Measurements from ENCODE around the gene ELF4. TPM values are rescaled to one million over a fixed set of nuclear protein-coding genes. Genes with fewer than 3 reads are reported as not detected.

ELF4 gene
- total and polyA plus RNA-seq, 2 experiments from 2014 or later, result 0.50 to 1.8 TPM

DNA sequence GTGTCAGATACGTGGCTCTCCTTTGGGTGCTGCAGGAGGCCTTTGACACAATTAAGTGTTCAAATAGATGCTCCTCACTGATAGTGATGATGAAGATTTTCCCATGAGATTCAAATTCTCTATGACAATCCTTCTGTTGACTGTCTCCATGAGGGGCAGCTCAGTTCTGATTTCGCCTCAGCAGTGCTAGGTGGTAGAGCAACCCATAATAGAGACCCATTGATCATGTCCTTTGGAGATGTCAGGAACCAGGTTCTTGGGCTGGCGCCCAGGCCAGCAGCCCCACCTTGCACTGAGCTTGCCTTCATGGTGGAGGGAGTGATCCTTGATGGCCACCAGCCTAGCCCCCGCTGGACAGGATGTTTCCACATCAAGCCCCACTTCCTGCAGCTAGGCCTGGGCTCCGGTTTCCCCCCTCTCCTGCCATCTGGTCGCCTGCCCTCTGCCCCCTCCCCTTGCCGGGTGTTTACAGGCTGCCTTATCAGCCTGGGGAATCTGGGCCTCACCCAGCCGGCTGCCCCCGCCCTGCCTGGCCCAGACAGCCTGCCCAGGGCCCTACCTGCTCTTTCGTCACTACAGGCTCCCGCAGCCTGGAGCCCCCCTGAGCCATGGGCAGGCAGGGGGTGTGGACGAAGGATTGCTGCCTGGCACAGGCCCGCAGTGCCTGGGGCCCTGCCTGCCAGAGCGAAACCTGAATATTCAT lies 12.6 kb downstream of the ELF4 start:
- H3K79me2 ChIP-seq (replicated peaks; ENCODE audit: insufficient read depth), result no peaks in the 10 kb centered on the region
- peaks cover 8% of the 10 kb centered on the region for H3K4me1 Mint-ChIP-seq

More for the DNA sequence above, 12.6 kb downstream of the ELF4 start:
- H3K36me3 Mint-ChIP-seq (ENCODE audit: low read depth), result no peaks in the 10 kb centered on the region
- H4K20me1 ChIP-seq (replicated peaks; ENCODE audit: insufficient read depth), result no peaks in the 10 kb centered on the region
- no peak for DNase-seq (ENCODE audit: low spot score)
- no peaks in the 10 kb centered on the region for H3K9me3 Mint-ChIP-seq
- H3K4me2 ChIP-seq, result no peak overlapping the region
- peak; percentile 74 for ATAC-seq
- no peak overlapping the region for H3K4me3 ChIP-seq
- H3K4me1 ChIP-seq (ENCODE audit: insufficient read depth), result no peaks in the 10 kb centered on the region
- TF ChIP-seq CREB1 (CRISPR knock-in tag; IDR thresholded peaks at IDR 0.05; ENCODE audit: low read depth) (no peak), ZNF114 (CRISPR knock-in tag; IDR thresholded peaks at IDR 0.05) (no peak)
- TF ChIP-seq, protein P1, sequence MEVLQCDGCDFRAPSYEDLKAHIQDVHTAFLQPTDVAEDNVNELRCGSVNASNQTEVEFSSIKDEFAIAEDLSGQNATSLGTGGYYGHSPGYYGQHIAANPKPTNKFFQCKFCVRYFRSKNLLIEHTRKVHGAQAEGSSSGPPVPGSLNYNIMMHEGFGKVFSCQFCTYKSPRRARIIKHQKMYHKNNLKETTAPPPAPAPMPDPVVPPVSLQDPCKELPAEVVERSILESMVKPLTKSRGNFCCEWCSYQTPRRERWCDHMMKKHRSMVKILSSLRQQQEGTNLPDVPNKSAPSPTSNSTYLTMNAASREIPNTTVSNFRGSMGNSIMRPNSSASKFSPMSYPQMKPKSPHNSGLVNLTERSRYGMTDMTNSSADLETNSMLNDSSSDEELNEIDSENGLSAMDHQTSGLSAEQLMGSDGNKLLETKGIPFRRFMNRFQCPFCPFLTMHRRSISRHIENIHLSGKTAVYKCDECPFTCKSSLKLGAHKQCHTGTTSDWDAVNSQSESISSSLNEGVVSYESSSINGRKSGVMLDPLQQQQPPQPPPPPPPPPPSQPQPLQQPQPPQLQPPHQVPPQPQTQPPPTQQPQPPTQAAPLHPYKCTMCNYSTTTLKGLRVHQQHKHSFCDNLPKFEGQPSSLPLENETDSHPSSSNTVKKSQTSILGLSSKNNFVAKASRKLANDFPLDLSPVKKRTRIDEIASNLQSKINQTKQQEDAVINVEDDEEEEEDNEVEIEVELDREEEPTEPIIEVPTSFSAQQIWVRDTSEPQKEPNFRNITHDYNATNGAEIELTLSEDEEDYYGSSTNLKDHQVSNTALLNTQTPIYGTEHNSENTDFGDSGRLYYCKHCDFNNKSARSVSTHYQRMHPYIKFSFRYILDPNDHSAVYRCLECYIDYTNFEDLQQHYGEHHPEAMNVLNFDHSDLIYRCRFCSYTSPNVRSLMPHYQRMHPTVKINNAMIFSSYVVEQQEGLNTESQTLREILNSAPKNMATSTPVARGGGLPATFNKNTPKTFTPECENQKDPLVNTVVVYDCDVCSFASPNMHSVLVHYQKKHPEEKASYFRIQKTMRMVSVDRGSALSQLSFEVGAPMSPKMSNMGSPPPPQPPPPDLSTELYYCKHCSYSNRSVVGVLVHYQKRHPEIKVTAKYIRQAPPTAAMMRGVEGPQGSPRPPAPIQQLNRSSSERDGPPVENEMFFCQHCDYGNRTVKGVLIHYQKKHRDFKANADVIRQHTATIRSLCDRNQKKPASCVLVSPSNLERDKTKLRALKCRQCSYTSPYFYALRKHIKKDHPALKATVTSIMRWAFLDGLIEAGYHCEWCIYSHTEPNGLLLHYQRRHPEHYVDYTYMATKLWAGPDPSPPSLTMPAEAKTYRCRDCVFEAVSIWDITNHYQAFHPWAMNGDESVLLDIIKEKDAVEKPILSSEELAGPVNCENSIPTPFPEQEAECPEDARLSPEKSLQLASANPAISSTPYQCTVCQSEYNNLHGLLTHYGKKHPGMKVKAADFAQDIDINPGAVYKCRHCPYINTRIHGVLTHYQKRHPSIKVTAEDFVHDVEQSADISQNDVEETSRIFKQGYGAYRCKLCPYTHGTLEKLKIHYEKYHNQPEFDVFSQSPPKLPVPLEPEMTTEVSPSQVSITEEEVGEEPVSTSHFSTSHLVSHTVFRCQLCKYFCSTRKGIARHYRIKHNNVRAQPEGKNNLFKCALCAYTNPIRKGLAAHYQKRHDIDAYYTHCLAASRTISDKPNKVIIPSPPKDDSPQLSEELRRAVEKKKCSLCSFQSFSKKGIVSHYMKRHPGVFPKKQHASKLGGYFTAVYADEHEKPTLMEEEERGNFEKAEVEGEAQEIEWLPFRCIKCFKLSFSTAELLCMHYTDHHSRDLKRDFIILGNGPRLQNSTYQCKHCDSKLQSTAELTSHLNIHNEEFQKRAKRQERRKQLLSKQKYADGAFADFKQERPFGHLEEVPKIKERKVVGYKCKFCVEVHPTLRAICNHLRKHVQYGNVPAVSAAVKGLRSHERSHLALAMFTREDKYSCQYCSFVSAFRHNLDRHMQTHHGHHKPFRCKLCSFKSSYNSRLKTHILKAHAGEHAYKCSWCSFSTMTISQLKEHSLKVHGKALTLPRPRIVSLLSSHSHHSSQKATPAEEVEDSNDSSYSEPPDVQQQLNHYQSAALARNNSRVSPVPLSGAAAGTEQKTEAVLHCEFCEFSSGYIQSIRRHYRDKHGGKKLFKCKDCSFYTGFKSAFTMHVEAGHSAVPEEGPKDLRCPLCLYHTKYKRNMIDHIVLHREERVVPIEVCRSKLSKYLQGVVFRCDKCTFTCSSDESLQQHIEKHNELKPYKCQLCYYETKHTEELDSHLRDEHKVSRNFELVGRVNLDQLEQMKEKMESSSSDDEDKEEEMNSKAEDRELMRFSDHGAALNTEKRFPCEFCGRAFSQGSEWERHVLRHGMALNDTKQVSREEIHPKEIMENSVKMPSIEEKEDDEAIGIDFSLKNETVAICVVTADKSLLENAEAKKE (CRISPR knock-in tag; IDR thresholded peaks at IDR 0.05), result no peak
- H3K27ac ChIP-seq (ENCODE audit: low read depth), result no peak overlapping the region
- H3K27me3 Mint-ChIP-seq (ENCODE audit: insufficient read depth, low read depth, poor library complexity), result peaks cover 2% of the 10 kb centered on the region
- no peaks in the 10 kb centered on the region for H3F3A ChIP-seq (replicated peaks; ENCODE audit: low read depth)
- H3K9me2 ChIP-seq (ENCODE audit: insufficient read depth), result no peaks in the 10 kb centered on the region
- H3K27me3 ChIP-seq (ENCODE audit: insufficient read depth), result no peaks in the 10 kb centered on the region
- no peak overlapping the region for H3K27ac Mint-ChIP-seq
- H2AFZ ChIP-seq, result no peak overlapping the region
- no peaks in the 10 kb centered on the region for H3K36me3 ChIP-seq (ENCODE audit: insufficient read depth)
- no peak overlapping the region for H3K4me3 Mint-ChIP-seq
